ENCODE measurements around the gene ZRANB2. TPM values are rescaled to one million over a fixed set of nuclear protein-coding genes. Genes with fewer than 3 reads are reported as not detected.
A peak's percentile ranks its signal among the peaks of the same experiment; 100 is the strongest.

Gene ZRANB2
- total and polyA plus RNA-seq, 2 experiments from 2014 or later: 63.3 to 69.8 TPM

DNA sequence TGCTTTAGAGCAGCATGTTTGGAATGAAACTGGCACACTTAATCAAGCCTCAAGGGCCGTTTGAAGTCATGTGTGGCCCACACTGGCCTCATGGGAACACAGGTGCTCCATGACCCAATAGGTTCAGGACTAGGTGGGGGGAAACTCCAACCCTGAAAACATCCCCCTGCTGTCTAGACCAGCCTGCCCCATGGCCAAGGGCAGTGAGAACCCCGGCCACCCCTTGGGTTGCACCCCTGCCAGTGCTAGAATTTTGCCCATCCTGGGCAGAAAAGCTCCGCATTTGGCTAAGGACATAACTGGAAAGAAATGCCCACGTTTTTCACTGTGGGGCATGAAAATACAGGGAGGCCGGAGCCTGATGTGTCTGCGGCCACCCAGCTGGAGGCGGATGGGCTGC is 27.1 kb downstream of the ZRANB2 start:
- peaks cover 8% of the 10 kb centered on the region for H3K27me3 ChIP-seq
- H3K4me3 ChIP-seq: no peak overlapping the region
- no peaks in the 10 kb centered on the region for H3K36me3 ChIP-seq (replicated peaks; ENCODE audit: insufficient read depth, low read depth)
- WGBS (ENCODE audit: low lambda C conversion rate, missing lambda C conversion rate): 88% methylated on average over 7 of the region's 7 CpGs
- TF ChIP-seq EZH2phosphoT487 (IDR thresholded peaks at IDR 0.05; ENCODE audit: low read depth, severe bottlenecking, unreplicated experiment): no peak
- no peak for TF ChIP-seq EZH2 (IDR thresholded peaks at IDR 0.05; ENCODE audit: borderline replicate concordance)
- TF ChIP-seq, protein P1, sequence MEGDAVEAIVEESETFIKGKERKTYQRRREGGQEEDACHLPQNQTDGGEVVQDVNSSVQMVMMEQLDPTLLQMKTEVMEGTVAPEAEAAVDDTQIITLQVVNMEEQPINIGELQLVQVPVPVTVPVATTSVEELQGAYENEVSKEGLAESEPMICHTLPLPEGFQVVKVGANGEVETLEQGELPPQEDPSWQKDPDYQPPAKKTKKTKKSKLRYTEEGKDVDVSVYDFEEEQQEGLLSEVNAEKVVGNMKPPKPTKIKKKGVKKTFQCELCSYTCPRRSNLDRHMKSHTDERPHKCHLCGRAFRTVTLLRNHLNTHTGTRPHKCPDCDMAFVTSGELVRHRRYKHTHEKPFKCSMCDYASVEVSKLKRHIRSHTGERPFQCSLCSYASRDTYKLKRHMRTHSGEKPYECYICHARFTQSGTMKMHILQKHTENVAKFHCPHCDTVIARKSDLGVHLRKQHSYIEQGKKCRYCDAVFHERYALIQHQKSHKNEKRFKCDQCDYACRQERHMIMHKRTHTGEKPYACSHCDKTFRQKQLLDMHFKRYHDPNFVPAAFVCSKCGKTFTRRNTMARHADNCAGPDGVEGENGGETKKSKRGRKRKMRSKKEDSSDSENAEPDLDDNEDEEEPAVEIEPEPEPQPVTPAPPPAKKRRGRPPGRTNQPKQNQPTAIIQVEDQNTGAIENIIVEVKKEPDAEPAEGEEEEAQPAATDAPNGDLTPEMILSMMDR (IDR thresholded peaks at IDR 0.05; ENCODE audit: poor library complexity): no peak
- no peaks in the 10 kb centered on the region for H3K79me2 ChIP-seq
- no peak overlapping the region for H2AFZ ChIP-seq
- H3K27ac ChIP-seq: no peak overlapping the region
- no peaks in the 10 kb centered on the region for H4K20me1 ChIP-seq (ENCODE audit: insufficient read depth, poor library complexity, severe bottlenecking)
- H3K9me3 ChIP-seq (ENCODE audit: low read depth): no peaks in the 10 kb centered on the region
- H3K9me2 ChIP-seq (replicated peaks; ENCODE audit: insufficient read depth): no peaks in the 10 kb centered on the region
- no peak for DNase-seq (ENCODE audit: low spot score)
- H3K4me2 ChIP-seq: no peak overlapping the region
- no peaks in the 10 kb centered on the region for H3K4me1 ChIP-seq (ENCODE audit: insufficient read depth)

DNA sequence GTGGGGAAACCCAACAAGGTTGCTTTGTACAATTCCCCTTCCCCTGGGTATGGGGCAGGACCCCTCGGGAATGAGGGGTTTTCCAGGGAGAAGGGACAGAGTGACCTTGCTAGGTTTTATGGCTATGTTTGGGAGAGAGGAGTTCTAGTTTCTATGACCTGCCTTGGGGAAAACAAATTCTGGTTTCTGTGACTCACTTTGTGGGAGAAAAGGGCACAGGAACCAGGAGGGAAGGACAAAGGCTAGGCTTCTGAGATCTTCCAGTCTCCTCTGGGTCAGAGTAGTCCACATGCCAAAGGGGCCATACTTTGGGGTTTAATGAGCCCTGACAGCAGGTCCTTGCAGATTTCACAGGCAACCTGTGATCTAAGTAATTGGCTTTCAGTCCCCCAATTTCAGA is 27.7 kb downstream of the ZRANB2 start:
- DNase-seq (ENCODE audit: low spot score): no peak
- no peaks in the 10 kb centered on the region for H3K9me3 ChIP-seq (ENCODE audit: low read depth)
- H4K20me1 ChIP-seq (ENCODE audit: insufficient read depth, poor library complexity, severe bottlenecking): no peaks in the 10 kb centered on the region
- no peaks in the 10 kb centered on the region for H3K36me3 ChIP-seq (replicated peaks; ENCODE audit: insufficient read depth, low read depth)
- no peak overlapping the region for H3K4me2 ChIP-seq
- peaks cover 14% of the 10 kb centered on the region for H3K27me3 ChIP-seq
- no peak overlapping the region for H3K27ac ChIP-seq
- H3K4me3 ChIP-seq: no peak overlapping the region
- TF ChIP-seq, protein P1 (IDR thresholded peaks at IDR 0.05; ENCODE audit: poor library complexity): no peak
- TF ChIP-seq EZH2 (IDR thresholded peaks at IDR 0.05; ENCODE audit: borderline replicate concordance): no peak
- no peaks in the 10 kb centered on the region for H3K79me2 ChIP-seq
- H3K9me2 ChIP-seq (replicated peaks; ENCODE audit: insufficient read depth): no peaks in the 10 kb centered on the region
- 57% methylated on average over 1 of the region's 1 CpG for WGBS (ENCODE audit: low lambda C conversion rate, missing lambda C conversion rate)
- peaks cover 2% of the 10 kb centered on the region for H3K4me1 ChIP-seq (ENCODE audit: insufficient read depth)
- H2AFZ ChIP-seq: no peak overlapping the region

DNA sequence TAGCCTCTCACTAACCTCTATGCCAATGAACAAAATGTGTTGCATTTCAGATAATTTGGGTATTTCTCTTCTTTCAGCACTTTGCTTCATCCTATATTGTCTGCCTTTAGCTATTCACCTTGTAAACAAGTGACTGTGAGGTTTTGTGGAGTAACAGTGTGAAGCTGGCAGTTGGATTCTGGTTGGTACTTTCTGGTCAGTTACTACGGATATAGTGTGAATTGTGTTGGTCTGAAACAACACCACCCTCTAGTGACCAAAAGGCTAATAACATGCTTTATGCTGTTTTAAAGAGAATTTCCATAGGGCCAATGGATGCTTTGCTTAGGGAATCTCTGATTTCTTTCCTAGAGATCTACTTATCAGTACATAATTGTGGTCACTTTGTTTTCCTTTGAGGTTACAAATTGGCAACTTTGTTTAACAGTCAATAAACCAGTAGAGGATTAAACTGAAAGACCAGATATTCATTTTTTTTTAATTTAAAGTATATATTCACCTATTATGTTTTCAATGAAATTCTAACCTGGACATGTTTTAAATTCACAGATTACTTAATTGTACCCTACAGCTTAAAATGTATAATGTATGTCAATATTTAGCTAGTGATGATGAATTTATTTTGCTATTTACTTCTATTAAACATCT is 30.8 kb downstream of the ZRANB2 start:
- H4K20me1 ChIP-seq (ENCODE audit: insufficient read depth, poor library complexity, severe bottlenecking): no peaks in the 10 kb centered on the region
- no peaks in the 10 kb centered on the region for H3K9me2 ChIP-seq (replicated peaks; ENCODE audit: insufficient read depth)
- H3K9me3 ChIP-seq (ENCODE audit: low read depth): no peaks in the 10 kb centered on the region
- H2AFZ ChIP-seq: no peak overlapping the region
- WGBS (ENCODE audit: low lambda C conversion rate, missing lambda C conversion rate): 0% methylated on average over 1 of the region's 1 CpG
- peak; percentile 80 for DNase-seq (ENCODE audit: low spot score)
- no peak overlapping the region for H3K27ac ChIP-seq
- H3K36me3 ChIP-seq (replicated peaks; ENCODE audit: insufficient read depth, low read depth): no peaks in the 10 kb centered on the region
- H3K27me3 ChIP-seq: peaks cover 38% of the 10 kb centered on the region
- H3K4me2 ChIP-seq: no peak overlapping the region
- peaks cover 7% of the 10 kb centered on the region for H3K4me1 ChIP-seq (ENCODE audit: insufficient read depth)
- no peak for TF ChIP-seq EZH2phosphoT487 (IDR thresholded peaks at IDR 0.05; ENCODE audit: low read depth, severe bottlenecking, unreplicated experiment)
- TF ChIP-seq, protein P1 (IDR thresholded peaks at IDR 0.05; ENCODE audit: poor library complexity): peak; percentile 81
- no peak overlapping the region for H3K4me3 ChIP-seq
- H3K79me2 ChIP-seq: no peaks in the 10 kb centered on the region

All from hepatocyte (in vitro differentiated cells).